IMR-90 (cell line): ENCODE measurements around the gene ZNF575. TPM values are rescaled to one million over a fixed set of nuclear protein-coding genes. Genes with fewer than 3 reads are reported as not detected.
A peak's percentile ranks its signal among the peaks of the same experiment; 100 is the strongest.

Experiments used
- ATAC-seq: fragments of 200-7000 bp; cut with Tn5 transposase; 2 replicates; pipeline ENCODE4 v1.9.1; 2020; ENCODE audit warnings: low read depth, mild to moderate bottlenecking, moderate library complexity
- BruUV-seq: library from RNA; stranded (reverse); fragments of 400-500 nt; replicated peaks from 2 replicates; lab custom pipeline; 2021; lab: Mats Ljungman, UMichigan
- CTCF ChIA-PET: fragments of 300-600 bp; formaldehyde crosslinking; extraction: SDS; loops from one replicate; lab custom pipeline; 2021; ENCODE audit warnings: antibody characterized with exemption; lab: Yijun Ruan, JAX
- POLR2A ChIA-PET: fragments of 300-600 bp; sonication (Branson Sonifier 250); formaldehyde crosslinking; loops from one replicate; lab custom pipeline; 2022; ENCODE audit warnings: antibody characterized with exemption; ENCODE audit not compliant: unreplicated experiment; lab: Charles Lee
- DNase-seq: peaks from one replicate; pipeline ENCODE4 v3.0.0; 2013
- H2AFZ ChIP-seq: replicated peaks from 2 replicates; pipeline ENCODE3; 2013; ENCODE audit warnings: low read length, mild to moderate bottlenecking; ENCODE audit not compliant: poor library complexity
- H2AK5ac ChIP-seq: 2 replicates; pipeline ENCODE4 v1.6.1; 2013; ENCODE audit warnings: low read depth, low read length, inconsistent platforms
- H2AK9ac ChIP-seq: replicated peaks from 2 replicates; pipeline ENCODE3; 2013; ENCODE audit warnings: mild to moderate bottlenecking, low read depth, low read length, moderate library complexity; ENCODE audit not compliant: poor library complexity
- H2BK120ac ChIP-seq: 2 replicates; pipeline ENCODE4 v1.6.1; 2013; ENCODE audit warnings: low read depth, low read length, inconsistent platforms
- H2BK15ac ChIP-seq: 3 replicates; pipeline ENCODE4 v1.6.1; 2013; ENCODE audit warnings: low read depth, low read length, inconsistent platforms
- H2BK20ac ChIP-seq: 2 replicates; pipeline ENCODE4 v1.6.1; 2013; ENCODE audit warnings: low read depth, mild to moderate bottlenecking, inconsistent platforms, low read length, moderate library complexity
- H2BK5ac ChIP-seq: 2 replicates; pipeline ENCODE4 v1.6.1; 2013; ENCODE audit warnings: mild to moderate bottlenecking, low read depth, low read length, inconsistent platforms; ENCODE audit not compliant: poor library complexity, severe bottlenecking
- H3K14ac ChIP-seq: replicated peaks from 2 replicates; pipeline ENCODE4 v1.6.1; 2013; ENCODE audit warnings: low read depth, low read length, inconsistent platforms
- H3K18ac ChIP-seq: 2 replicates; pipeline ENCODE4 v1.6.1; 2013; ENCODE audit warnings: low read depth, low read length, control low read depth
- H3K23ac ChIP-seq: 2 replicates; pipeline ENCODE4 v1.6.1; 2013; ENCODE audit warnings: low read depth, low read length, inconsistent platforms
- H3K27ac ChIP-seq: 2 replicates; pipeline ENCODE4 v1.5.1; 2013; ENCODE audit warnings: mild to moderate bottlenecking, control low read depth, low read length; ENCODE audit not compliant: insufficient read depth
- H3K27me3 ChIP-seq: 2 replicates; pipeline ENCODE4 v1.6.1; 2013; ENCODE audit warnings: low read length; ENCODE audit not compliant: control insufficient read depth, insufficient read depth
- H3K36me3 ChIP-seq: 2 replicates; pipeline ENCODE4 v1.6.1; 2013; ENCODE audit warnings: low read length, mixed read lengths; ENCODE audit not compliant: control insufficient read depth, insufficient read depth
- H3K4ac ChIP-seq: 2 replicates; pipeline ENCODE4 v1.6.1; 2013; ENCODE audit warnings: low read depth, low read length, inconsistent platforms
- H3K4me1 ChIP-seq: 2 replicates; pipeline ENCODE4 v1.6.1; 2013; ENCODE audit warnings: low read length, mixed read lengths; ENCODE audit not compliant: control insufficient read depth, insufficient read depth
- H3K4me2 ChIP-seq: 2 replicates; pipeline ENCODE4 v1.6.1; 2013; ENCODE audit warnings: low read depth, mild to moderate bottlenecking, control low read depth, low read length, moderate library complexity
- H3K4me3 ChIP-seq: 2 replicates; pipeline ENCODE4 v1.5.1; 2013; ENCODE audit warnings: low read depth, mild to moderate bottlenecking, control low read depth, low read length, moderate library complexity; ENCODE audit not compliant: insufficient read depth
- H3K56ac ChIP-seq: 2 replicates; pipeline ENCODE4 v1.6.1; 2013; ENCODE audit warnings: low read length, inconsistent platforms; ENCODE audit not compliant: insufficient read depth; ENCODE audit errors: extremely low read depth
- H3K79me1 ChIP-seq, 2 experiments: 2 replicates each; pipeline ENCODE4 v1.6.1; 2013; ENCODE audit warnings: low read length in 2 of 2, inconsistent platforms in 1 of 2, low read depth in 1 of 2
- H3K9ac ChIP-seq: 2 replicates; pipeline ENCODE4 v1.6.1; 2013; ENCODE audit warnings: low read depth, low read length, control low read depth
- H3K9me1 ChIP-seq: 2 replicates; pipeline ENCODE4 v1.6.1; 2013; ENCODE audit warnings: low read length, inconsistent platforms; ENCODE audit not compliant: insufficient read depth
- H3K9me3 ChIP-seq: 2 replicates; pipeline ENCODE4 v1.6.1; 2013; ENCODE audit warnings: low read length; ENCODE audit not compliant: control insufficient read depth, insufficient read depth
- H4K20me1 ChIP-seq: 2 replicates; pipeline ENCODE4 v1.6.1; 2013; ENCODE audit warnings: low read length, inconsistent platforms; ENCODE audit not compliant: insufficient read depth
- H4K5ac ChIP-seq: 2 replicates; pipeline ENCODE4 v1.6.1; 2013; ENCODE audit warnings: mild to moderate bottlenecking, low read depth, low read length, control low read depth
- H4K8ac ChIP-seq, 2 experiments: 2 replicates each; pipeline ENCODE4 v1.6.1; 2013; ENCODE audit warnings: low read depth in 2 of 2, low read length in 2 of 2, control low read depth in 1 of 2, inconsistent platforms in 1 of 2
- H4K91ac ChIP-seq: 2 replicates; pipeline ENCODE4 v1.6.1; 2013; ENCODE audit warnings: low read depth, low read length, inconsistent platforms; ENCODE audit not compliant: insufficient read depth
- MAFK ChIP-seq: IDR thresholded peaks from 2 replicates; pipeline ENCODE4 v1.6.1; 2012; ENCODE audit warnings: low read depth, low read length, improper control_type of control experiment
- RAD21 ChIP-seq: IDR thresholded peaks from 2 replicates; pipeline ENCODE4 v1.6.1; 2012; ENCODE audit warnings: low read length, improper control_type of control experiment
- SMC3 ChIP-seq: fragments of 150-350 bp; IDR thresholded peaks from 2 replicates; pipeline ENCODE4 v1.6.1; 2016; ENCODE audit warnings: low read depth, mild to moderate bottlenecking, antibody characterized with exemption, low read length, moderate library complexity
- WGBS, 2 experiments: methylation state at CpG; one replicate each; pipeline versions ENCODE4 v1.1.5 to v1.1.7; 2013; ENCODE audit warnings: missing lambda C conversion rate in 2 of 2; ENCODE audit not compliant: insufficient read length in 1 of 2; ENCODE audit errors: extremely low coverage in 2 of 2; 5-methylcytosine and 5-hydroxymethylcytosine counted together
- dilution Hi-C: fragments of 300-500 bp; cut with HindIII; formaldehyde crosslinking; loops from one replicate; pipeline ENCODE4 v1.14.3; 2018; ENCODE audit warnings: low sequenced_read_pairs; ENCODE audit not compliant: unreplicated experiment
- in situ Hi-C: fragments of 300-500 bp; cut with MboI; formaldehyde crosslinking; loops from 3 replicates; pipeline ENCODE4 v1.14.3; 2019; ENCODE audit warnings: low sequenced_read_pairs, inconsistent platforms, mixed read lengths
- intact Hi-C: fragments of 100-400 bp; cut with micrococcal nuclease; formaldehyde crosslinking; loops from 2 replicates; pipeline ENCODE4 v1.10.0; 2022
- polyA plus RNA-seq, 3 experiments: library from polyadenylated mRNA; depleted of rRNA; stranded (reverse); fragments of >200 nt; gene quantifications; 2 replicates each; pipeline ENCODE4 v1.2.3, GENCODE V29; 2012; ENCODE audit warnings: low replicate concordance in 1 of 3
- total RNA-seq: library from RNA; depleted of rRNA; stranded (reverse); fragments of >200 nt; gene quantifications from 2 replicates; pipeline ENCODE4 v1.2.3, GENCODE V29; 2012
- TF ChIP-seq, protein P1 (sequence below): conservative IDR thresholded peaks from 2 replicates; pipeline ENCODE4 v1.5.1; 2012; ENCODE audit warnings: mild to moderate bottlenecking, low read depth, low read length, improper control_type of control experiment

ZNF575 gene
- total and polyA plus RNA-seq, 2 of the 4 experiments (the other 2 are of a cell fraction), result 0.77 TPM; not detected in 1

GRCh38 chr19:43555185-43555770 lies 22.3 kb downstream of the ZNF575 start:
- WGBS, 2 experiments, result no CpG with 5 or more reads among the region's 8 CpGs
- Histone ChIP-seq H3K4ac (no peak overlapping the region), H2AK9ac (no peak overlapping the region), H3K27ac (no peak overlapping the region), H3K9ac (no peak overlapping the region), H3K27me3 (no peaks in the 10 kb centered on the region), H3K4me2 (no peak overlapping the region), H3K23ac (no peak overlapping the region), H3K4me1 (peaks cover 2% of the 10 kb centered on the region; the same call in 1 of the 2 replicates), H3K36me3 (peaks cover 30% of the 10 kb centered on the region), H3K79me1 (peaks cover 7 to 15% of the 10 kb centered on the region in 2 experiments), H3K14ac (no peak overlapping the region), H3K9me3 (no peaks in the 10 kb centered on the region), H3K18ac (no peak overlapping the region), H4K5ac (no peak overlapping the region), H2BK120ac (no peak overlapping the region), H4K8ac (no peak overlapping the region), H3K9me1 (no peaks in the 10 kb centered on the region), H2BK5ac (no peak overlapping the region), H2BK20ac (no peak overlapping the region), H2AFZ (no peak overlapping the region), H3K56ac (no peak overlapping the region), H4K91ac (no peak overlapping the region), H4K20me1 (no peaks in the 10 kb centered on the region), H2BK15ac (no peak overlapping the region), H3K4me3 (no peak overlapping the region), H2AK5ac (no peak overlapping the region)
- dilution Hi-C loops (no loop called here), in situ Hi-C loops (no loop called here), intact Hi-C loops (no loop called here)
- DNase-seq (peak; percentile 66), ATAC-seq (peak; percentile 91)
- TF ChIP-seq, protein P1, sequence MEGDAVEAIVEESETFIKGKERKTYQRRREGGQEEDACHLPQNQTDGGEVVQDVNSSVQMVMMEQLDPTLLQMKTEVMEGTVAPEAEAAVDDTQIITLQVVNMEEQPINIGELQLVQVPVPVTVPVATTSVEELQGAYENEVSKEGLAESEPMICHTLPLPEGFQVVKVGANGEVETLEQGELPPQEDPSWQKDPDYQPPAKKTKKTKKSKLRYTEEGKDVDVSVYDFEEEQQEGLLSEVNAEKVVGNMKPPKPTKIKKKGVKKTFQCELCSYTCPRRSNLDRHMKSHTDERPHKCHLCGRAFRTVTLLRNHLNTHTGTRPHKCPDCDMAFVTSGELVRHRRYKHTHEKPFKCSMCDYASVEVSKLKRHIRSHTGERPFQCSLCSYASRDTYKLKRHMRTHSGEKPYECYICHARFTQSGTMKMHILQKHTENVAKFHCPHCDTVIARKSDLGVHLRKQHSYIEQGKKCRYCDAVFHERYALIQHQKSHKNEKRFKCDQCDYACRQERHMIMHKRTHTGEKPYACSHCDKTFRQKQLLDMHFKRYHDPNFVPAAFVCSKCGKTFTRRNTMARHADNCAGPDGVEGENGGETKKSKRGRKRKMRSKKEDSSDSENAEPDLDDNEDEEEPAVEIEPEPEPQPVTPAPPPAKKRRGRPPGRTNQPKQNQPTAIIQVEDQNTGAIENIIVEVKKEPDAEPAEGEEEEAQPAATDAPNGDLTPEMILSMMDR, result peak; percentile 73
- TF ChIP-seq SMC3 (peak; percentile 58), RAD21 (peak; percentile 72), MAFK (no peak)
- CTCF ChIA-PET, result interaction anchor here (0.8 to 3.4 kb wide), 6 partner anchors 12 to 40 kb away, joined by 3 to 29 read pairs (median 5); partner anchors contain the start of genes IRGQ, PINLYP, XRCC1 and ZNF576
- POLR2A ChIA-PET, result no interaction called here
- no TSS peak for BruUV-seq
